ENCODE data around the gene OXA1L.
"Not testable (repeated sequence)": the region's sequence is repeated elsewhere in the genome, so short reads cannot be mapped to it uniquely, and the experiment has no call there.

Gene OXA1L

DNA sequence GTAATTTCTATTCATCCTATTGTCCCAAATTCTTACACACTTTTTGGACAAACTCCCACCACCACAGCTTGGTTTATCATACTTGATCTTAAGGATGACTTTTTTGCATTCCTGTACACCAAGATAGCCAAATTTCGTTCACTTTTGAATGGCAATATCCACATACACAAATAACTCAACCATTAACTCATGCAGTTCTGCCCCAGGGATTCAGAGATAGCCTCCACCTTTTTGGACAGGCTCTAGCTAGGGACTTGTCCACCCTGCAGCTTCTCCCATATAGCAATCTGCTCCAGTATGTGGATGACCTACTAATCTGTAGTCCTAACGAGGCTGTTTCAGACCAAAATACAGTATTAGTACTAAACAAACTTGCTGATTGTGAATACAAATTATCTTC is 32.7 kb upstream of the OXA1L start:
- WGBS, 2 donors (ENCODE audit: extremely low coverage in 2 of 2, insufficient read length in 2 of 2, insufficient replicate concordance in 1 of 2), result no CpG with 5 or more reads among the region's 2 CpGs
- H2BK5ac ChIP-seq (ENCODE audit: low read length), result no peak overlapping the region
- no peak overlapping the region for H2BK12ac ChIP-seq (ENCODE audit: low read length)
- no peak overlapping the region for H3K9ac ChIP-seq (ENCODE audit: low read depth, low read length, poor library complexity)
- no peaks in the 10 kb centered on the region for H3K4me1 ChIP-seq (ENCODE audit: control insufficient read depth in 2 of 2, insufficient read depth in 1 of 2, low read depth in 1 of 2, low read length in 2 of 2)
- no peak overlapping the region for H2AK5ac ChIP-seq (ENCODE audit: low read depth, low read length)
- H3K27ac ChIP-seq (replicated peaks; ENCODE audit: low read length), result no peak overlapping the region
- H2BK15ac ChIP-seq (ENCODE audit: low read length), result no peak overlapping the region
- no peak overlapping the region for H4K8ac ChIP-seq (ENCODE audit: low read depth, low read length)
- no peak overlapping the region for H3K4me2 ChIP-seq (ENCODE audit: insufficient read depth, low read length, poor library complexity, severe bottlenecking)
- no peaks in the 10 kb centered on the region for H3K36me3 ChIP-seq (replicated peaks in 1 of 2; ENCODE audit: control insufficient read depth in 2 of 2, insufficient read depth in 2 of 2, low read length in 2 of 2)
- no peak overlapping the region for H3K18ac ChIP-seq (ENCODE audit: low read length)
- H3K4me3 ChIP-seq (ENCODE audit: low read length in 2 of 2), result no peak overlapping the region
- H3K9me3 ChIP-seq (replicated peaks in 1 of 2; ENCODE audit: control insufficient read depth in 2 of 2, insufficient read depth in 1 of 2, low read depth in 1 of 2, low read length in 2 of 2), result no peaks in the 10 kb centered on the region
- H2BK120ac ChIP-seq (ENCODE audit: low read depth, low read length), result no peak overlapping the region
- no peaks in the 10 kb centered on the region for H3K79me1 ChIP-seq (ENCODE audit: low read depth, low read length)
- no peak overlapping the region for H3K23ac ChIP-seq (ENCODE audit: low read depth, low read length, poor library complexity)
- no peak overlapping the region for H3K14ac ChIP-seq (ENCODE audit: low read length)
- no peak for DNase-seq (ENCODE audit: low spot score)
- H3K27me3 ChIP-seq (ENCODE audit: control insufficient read depth in 3 of 3, insufficient read depth in 3 of 3, low read depth in 1 of 3, low read length in 3 of 3), result peaks cover 0 to 18% (median 0%) of the 10 kb centered on the region in 3 experiments
- H3K4ac ChIP-seq (ENCODE audit: low read length), result no peak overlapping the region
- H4K91ac ChIP-seq (ENCODE audit: low read depth, low read length, poor library complexity), result no peak overlapping the region
- no peak overlapping the region for H2AFZ ChIP-seq (ENCODE audit: low read length)

DNA sequence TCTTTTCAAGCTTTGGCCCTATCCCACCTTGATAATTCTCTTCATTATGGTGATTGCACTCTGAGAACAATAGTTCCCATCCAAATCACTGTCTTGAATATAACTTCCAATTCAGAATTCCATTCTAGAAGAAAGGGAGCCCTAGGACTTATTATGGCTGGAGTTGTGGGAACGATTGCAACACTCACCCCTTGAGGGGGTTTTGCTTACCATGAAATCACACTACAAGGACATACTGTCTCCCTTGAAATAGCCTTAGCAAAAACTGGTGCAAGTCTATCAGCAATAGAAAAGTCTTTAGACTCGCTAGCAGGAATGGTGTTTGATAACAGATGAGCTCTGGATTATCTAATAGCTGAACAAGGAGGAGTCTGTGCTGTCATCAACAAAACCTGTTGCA is 31.4 kb upstream of the OXA1L start:
- Histone ChIP-seq H3K4me2 (ENCODE audit: insufficient read depth, low read length, poor library complexity, severe bottlenecking) (no peak overlapping the region), H3K4me1 (ENCODE audit: control insufficient read depth in 2 of 2, insufficient read depth in 1 of 2, low read depth in 1 of 2, low read length in 2 of 2) (no peaks in the 10 kb centered on the region), H3K4ac (ENCODE audit: low read length) (no peak overlapping the region), H2AK5ac (ENCODE audit: low read depth, low read length) (no peak overlapping the region), H2BK120ac (ENCODE audit: low read depth, low read length) (no peak overlapping the region), H4K91ac (ENCODE audit: low read depth, low read length, poor library complexity) (no peak overlapping the region), H4K8ac (ENCODE audit: low read depth, low read length) (no peak overlapping the region), H2BK12ac (ENCODE audit: low read length) (no peak overlapping the region), H3K27me3 (ENCODE audit: control insufficient read depth in 3 of 3, insufficient read depth in 3 of 3, low read depth in 1 of 3, low read length in 3 of 3) (peaks cover 0 to 18% (median 0%) of the 10 kb centered on the region in 3 experiments), H3K9ac (ENCODE audit: low read depth, low read length, poor library complexity) (no peak overlapping the region), H3K14ac (ENCODE audit: low read length) (no peak overlapping the region), H2AFZ (ENCODE audit: low read length) (no peak overlapping the region), H3K18ac (ENCODE audit: low read length) (no peak overlapping the region), H3K36me3 (replicated peaks in 1 of 2; ENCODE audit: control insufficient read depth in 2 of 2, insufficient read depth in 2 of 2, low read length in 2 of 2) (no peaks in the 10 kb centered on the region), H3K27ac (replicated peaks; ENCODE audit: low read length) (no peak overlapping the region), H2BK15ac (ENCODE audit: low read length) (no peak overlapping the region), H3K23ac (ENCODE audit: low read depth, low read length, poor library complexity) (no peak overlapping the region), H3K9me3 (replicated peaks in 1 of 2; ENCODE audit: control insufficient read depth in 2 of 2, insufficient read depth in 1 of 2, low read depth in 1 of 2, low read length in 2 of 2) (no peaks in the 10 kb centered on the region), H3K4me3 (ENCODE audit: low read length in 2 of 2) (no peak overlapping the region), H3K79me1 (ENCODE audit: low read depth, low read length) (no peaks in the 10 kb centered on the region), H2BK5ac (ENCODE audit: low read length) (no peak overlapping the region)
- no peak for DNase-seq (ENCODE audit: low spot score)
- WGBS, 2 donors (ENCODE audit: extremely low coverage in 2 of 2, insufficient read length in 2 of 2, insufficient replicate concordance in 1 of 2), result no CpG with 5 or more reads among the region's 2 CpGs

DNA sequence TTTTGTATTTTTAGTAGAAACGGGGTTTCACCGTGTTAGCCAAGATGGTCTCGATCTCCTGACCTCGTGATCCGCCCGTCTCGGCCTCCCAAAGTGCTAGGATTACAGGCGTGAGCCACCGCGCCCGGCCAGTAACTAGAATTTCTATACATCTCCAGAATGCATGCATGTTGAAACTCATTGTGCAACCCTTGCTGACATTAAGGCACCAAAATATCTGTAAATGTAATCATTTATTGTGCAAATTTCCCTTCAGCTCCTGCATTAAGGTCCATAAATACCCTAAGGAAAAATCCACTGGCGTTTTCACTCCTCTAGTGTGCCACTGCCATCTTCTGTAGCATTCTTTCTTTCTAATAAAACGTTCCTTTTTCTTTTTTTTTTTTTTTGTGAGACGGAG is 30.1 kb upstream of the OXA1L start:
- H2AK5ac ChIP-seq (ENCODE audit: low read depth, low read length); DNase-seq (ENCODE audit: low spot score); H3K4me1 ChIP-seq (ENCODE audit: control insufficient read depth in 2 of 2, insufficient read depth in 1 of 2, low read depth in 1 of 2, low read length in 2 of 2); H3K27ac ChIP-seq (replicated peaks; ENCODE audit: low read length); H3K9me3 ChIP-seq (replicated peaks in 1 of 2; ENCODE audit: control insufficient read depth in 2 of 2, insufficient read depth in 1 of 2, low read depth in 1 of 2, low read length in 2 of 2); H3K4ac ChIP-seq (ENCODE audit: low read length); H3K79me1 ChIP-seq (ENCODE audit: low read depth, low read length); H3K36me3 ChIP-seq (replicated peaks in 1 of 2; ENCODE audit: control insufficient read depth in 2 of 2, insufficient read depth in 2 of 2, low read length in 2 of 2); H3K18ac ChIP-seq (ENCODE audit: low read length); H3K4me2 ChIP-seq (ENCODE audit: insufficient read depth, low read length, poor library complexity, severe bottlenecking); H2BK15ac ChIP-seq (ENCODE audit: low read length); H2BK5ac ChIP-seq (ENCODE audit: low read length); H3K27me3 ChIP-seq (ENCODE audit: control insufficient read depth in 3 of 3, insufficient read depth in 3 of 3, low read depth in 1 of 3, low read length in 3 of 3); H3K14ac ChIP-seq (ENCODE audit: low read length); H3K9ac ChIP-seq (ENCODE audit: low read depth, low read length, poor library complexity); H3K23ac ChIP-seq (ENCODE audit: low read depth, low read length, poor library complexity); H2AFZ ChIP-seq (ENCODE audit: low read length); H3K4me3 ChIP-seq (ENCODE audit: low read length in 2 of 2); H4K91ac ChIP-seq (ENCODE audit: low read depth, low read length, poor library complexity); H2BK120ac ChIP-seq (ENCODE audit: low read depth, low read length); H4K8ac ChIP-seq (ENCODE audit: low read depth, low read length); H2BK12ac ChIP-seq (ENCODE audit: low read length): not testable (repeated sequence)
- WGBS, 2 donors (ENCODE audit: extremely low coverage in 2 of 2, insufficient read length in 2 of 2, insufficient replicate concordance in 1 of 2), result no CpG with 5 or more reads among the region's 14 CpGs

DNA sequence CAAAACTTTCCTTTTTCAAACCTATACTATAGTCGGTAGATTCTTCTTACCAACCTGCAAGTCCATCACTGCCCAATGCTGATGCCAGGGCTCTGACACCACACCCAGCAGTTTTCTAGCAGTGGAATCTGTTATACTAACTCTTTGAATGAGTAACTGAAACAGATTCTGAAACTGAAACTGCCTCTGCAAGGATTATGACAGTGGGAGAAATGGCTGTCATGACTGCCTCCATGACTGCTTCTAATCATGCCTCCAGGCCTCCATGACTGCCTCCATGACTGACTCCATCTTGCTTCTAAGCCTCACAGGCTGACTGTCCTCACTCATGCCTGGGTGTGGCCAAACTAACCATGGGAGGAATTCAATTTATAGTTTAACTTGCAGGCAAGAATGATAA is 29.4 kb upstream of the OXA1L start:
- H2BK15ac ChIP-seq (ENCODE audit: low read length), result no peak overlapping the region
- H3K9me3 ChIP-seq (replicated peaks in 1 of 2; ENCODE audit: control insufficient read depth in 2 of 2, insufficient read depth in 1 of 2, low read depth in 1 of 2, low read length in 2 of 2), result no peaks in the 10 kb centered on the region
- H3K14ac ChIP-seq (ENCODE audit: low read length), result no peak overlapping the region
- H3K4me2 ChIP-seq (ENCODE audit: insufficient read depth, low read length, poor library complexity, severe bottlenecking), result no peak overlapping the region
- H2BK5ac ChIP-seq (ENCODE audit: low read length), result no peak overlapping the region
- no peaks in the 10 kb centered on the region for H3K79me1 ChIP-seq (ENCODE audit: low read depth, low read length)
- no peak overlapping the region for H3K4me3 ChIP-seq (ENCODE audit: low read length in 2 of 2)
- H3K27ac ChIP-seq (replicated peaks; ENCODE audit: low read length), result no peak overlapping the region
- H2AFZ ChIP-seq (ENCODE audit: low read length), result no peak overlapping the region
- H3K23ac ChIP-seq (ENCODE audit: low read depth, low read length, poor library complexity), result no peak overlapping the region
- H4K8ac ChIP-seq (ENCODE audit: low read depth, low read length), result no peak overlapping the region
- H3K27me3 ChIP-seq (ENCODE audit: control insufficient read depth in 3 of 3, insufficient read depth in 3 of 3, low read depth in 1 of 3, low read length in 3 of 3), result peaks cover 0 to 5% (median 0%) of the 10 kb centered on the region in 3 experiments
- H3K9ac ChIP-seq (ENCODE audit: low read depth, low read length, poor library complexity), result no peak overlapping the region
- no peaks in the 10 kb centered on the region for H3K4me1 ChIP-seq (ENCODE audit: control insufficient read depth in 2 of 2, insufficient read depth in 1 of 2, low read depth in 1 of 2, low read length in 2 of 2)
- no peak overlapping the region for H4K91ac ChIP-seq (ENCODE audit: low read depth, low read length, poor library complexity)
- no peaks in the 10 kb centered on the region for H3K36me3 ChIP-seq (replicated peaks in 1 of 2; ENCODE audit: control insufficient read depth in 2 of 2, insufficient read depth in 2 of 2, low read length in 2 of 2)
- DNase-seq (ENCODE audit: low spot score), result no peak
- H3K18ac ChIP-seq (ENCODE audit: low read length), result no peak overlapping the region
- no CpG with 5 or more reads among the region's 1 CpG for WGBS, 2 donors (ENCODE audit: extremely low coverage in 2 of 2, insufficient read length in 2 of 2, insufficient replicate concordance in 1 of 2)
- no peak overlapping the region for H2BK12ac ChIP-seq (ENCODE audit: low read length)
- no peak overlapping the region for H3K4ac ChIP-seq (ENCODE audit: low read length)
- no peak overlapping the region for H2AK5ac ChIP-seq (ENCODE audit: low read depth, low read length)
- H2BK120ac ChIP-seq (ENCODE audit: low read depth, low read length), result no peak overlapping the region

All from neuronal stem cell (in vitro differentiated cells).